ENCODE data around the gene SYT1. TPM values are rescaled to one million over a fixed set of nuclear protein-coding genes. Genes with fewer than 3 reads are reported as not detected.

Gene SYT1
- total RNA-seq, 1 experiment from 2014 or later = 15.8 TPM

DNA sequence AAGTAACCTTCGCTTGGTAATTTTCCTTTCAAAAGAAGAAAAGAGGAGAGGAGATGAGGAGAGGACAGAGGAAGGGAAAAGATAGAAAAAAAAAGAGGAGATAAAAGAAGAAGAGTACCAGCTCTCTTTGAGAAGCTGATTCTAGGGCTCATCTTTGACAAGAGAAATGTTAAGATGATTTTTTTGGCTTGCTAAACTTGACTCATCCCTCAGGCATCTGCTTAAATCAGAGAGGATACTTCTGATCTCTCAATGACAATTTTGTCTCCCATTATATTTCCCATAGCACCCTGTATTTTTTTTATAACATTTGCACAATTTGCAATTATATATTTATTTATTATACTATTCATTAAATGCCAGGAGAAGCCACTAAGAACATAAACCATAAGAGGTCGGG is 17.1 kb downstream of the SYT1 start:
- H3K4me1 Mint-ChIP-seq = peaks cover 39 to 45% of the 10 kb centered on the region in 2 experiments
- no peak overlapping the region for H3K56ac ChIP-seq (ENCODE audit: insufficient read length, low read depth, low read length)
- H3K9me3 Mint-ChIP-seq = no peaks in the 10 kb centered on the region
- H3K9ac ChIP-seq (ENCODE audit: extremely low read depth, insufficient read length, low read length) = no peak overlapping the region
- no peaks in the 10 kb centered on the region for H3K27me3 Mint-ChIP-seq (ENCODE audit: low read depth)
- no peak overlapping the region for H3K4ac ChIP-seq (ENCODE audit: low read depth, low read length)
- no peak overlapping the region for H4K5ac ChIP-seq (ENCODE audit: insufficient read length, low read depth, low read length)
- H3K36me3 Mint-ChIP-seq (ENCODE audit: insufficient read depth in 1 of 3, low read depth in 3 of 3) = peaks cover 1 to 8% (median 2%) of the 10 kb centered on the region in 3 experiments; a peak in 3 of 7 replicates
- no peak overlapping the region for H2BK12ac ChIP-seq (ENCODE audit: insufficient read length, low read depth, low read length)
- no peak overlapping the region for H4K8ac ChIP-seq (replicated peaks; ENCODE audit: insufficient read length, low read depth, low read length)
- no peaks in the 10 kb centered on the region for H3K79me1 ChIP-seq (ENCODE audit: insufficient read depth, low read depth, low read length, poor library complexity, severe bottlenecking)
- no peak overlapping the region for H4K91ac ChIP-seq (ENCODE audit: insufficient read length, low read depth, low read length)
- TF ChIP-seq, protein P1, sequence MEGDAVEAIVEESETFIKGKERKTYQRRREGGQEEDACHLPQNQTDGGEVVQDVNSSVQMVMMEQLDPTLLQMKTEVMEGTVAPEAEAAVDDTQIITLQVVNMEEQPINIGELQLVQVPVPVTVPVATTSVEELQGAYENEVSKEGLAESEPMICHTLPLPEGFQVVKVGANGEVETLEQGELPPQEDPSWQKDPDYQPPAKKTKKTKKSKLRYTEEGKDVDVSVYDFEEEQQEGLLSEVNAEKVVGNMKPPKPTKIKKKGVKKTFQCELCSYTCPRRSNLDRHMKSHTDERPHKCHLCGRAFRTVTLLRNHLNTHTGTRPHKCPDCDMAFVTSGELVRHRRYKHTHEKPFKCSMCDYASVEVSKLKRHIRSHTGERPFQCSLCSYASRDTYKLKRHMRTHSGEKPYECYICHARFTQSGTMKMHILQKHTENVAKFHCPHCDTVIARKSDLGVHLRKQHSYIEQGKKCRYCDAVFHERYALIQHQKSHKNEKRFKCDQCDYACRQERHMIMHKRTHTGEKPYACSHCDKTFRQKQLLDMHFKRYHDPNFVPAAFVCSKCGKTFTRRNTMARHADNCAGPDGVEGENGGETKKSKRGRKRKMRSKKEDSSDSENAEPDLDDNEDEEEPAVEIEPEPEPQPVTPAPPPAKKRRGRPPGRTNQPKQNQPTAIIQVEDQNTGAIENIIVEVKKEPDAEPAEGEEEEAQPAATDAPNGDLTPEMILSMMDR (conservative IDR thresholded peaks at IDR 0.05) = no peak
- H3K9me3 ChIP-seq (ENCODE audit: control insufficient read depth, low read depth, low read length) = no peaks in the 10 kb centered on the region
- DNase-seq = no peak
- no peak overlapping the region for H3K27ac ChIP-seq (ENCODE audit: insufficient read length, low read depth, low read length)
- H3T11ph ChIP-seq (ENCODE audit: low read length) = no peak overlapping the region
- H3K4me3 Mint-ChIP-seq = no peak overlapping the region
- H4K20me1 ChIP-seq (ENCODE audit: control insufficient read depth, insufficient read depth, insufficient read length) = no peaks in the 10 kb centered on the region
- no peak overlapping the region for H2AK5ac ChIP-seq (ENCODE audit: insufficient read length, low read length)
- no peaks in the 10 kb centered on the region for H3K79me2 ChIP-seq (ENCODE audit: insufficient read depth, low read length)
- H2BK20ac ChIP-seq (ENCODE audit: low read depth, low read length, poor library complexity, severe bottlenecking) = no peak overlapping the region
- H3K23ac ChIP-seq (ENCODE audit: insufficient read length, low read depth, low read length) = no peak overlapping the region
- peak overlapping the region; percentile 28 to 80 (median 40); a peak in 5 of 7 replicates for H3K27ac Mint-ChIP-seq
- no peak overlapping the region for H2BK15ac ChIP-seq (ENCODE audit: low read depth, low read length)
- H3K23me2 ChIP-seq (ENCODE audit: insufficient read length, low read depth, low read length, poor library complexity, severe bottlenecking) = no peaks in the 10 kb centered on the region
- H3K4me1 ChIP-seq (ENCODE audit: insufficient read depth, low read length) = no peaks in the 10 kb centered on the region; the same call in 1 of the 2 replicates
- H3K14ac ChIP-seq (ENCODE audit: insufficient read depth, low read length) = no peak overlapping the region
- no peaks in the 10 kb centered on the region for H3K27me3 ChIP-seq (ENCODE audit: insufficient read depth, low read length)
- H3K18ac ChIP-seq (ENCODE audit: insufficient read length, low read depth, low read length) = no peak overlapping the region
- H2AFZ ChIP-seq (ENCODE audit: low read length) = no peak overlapping the region
- H3K4me2 ChIP-seq (ENCODE audit: insufficient read depth, insufficient read length, low read length) = no peak overlapping the region
- WGBS (ENCODE audit: extremely low coverage, insufficient read length, low lambda C conversion rate) = no CpG with 5 or more reads among the region's 2 CpGs
- H2BK120ac ChIP-seq (ENCODE audit: low read depth, low read length, poor library complexity, severe bottlenecking) = no peak overlapping the region
- no peak overlapping the region for H2BK5ac ChIP-seq (ENCODE audit: insufficient read length, low read length)

All from H9 (cell line).